Dendritic cell treated with granulocyte-macrophage colony-stimulating factor and Interleukin-4, amounts not matched to agents 40 ng/mL and 50 ng/mL, for 4 days (primary cell): ENCODE data around the gene PRDM12.

Experiments
- H3K27ac Mint-ChIP-seq: one replicate; pipeline ENCODE4 v1.8.0; 2022; ENCODE audit warnings: mild to moderate bottlenecking, mixed read lengths
- H3K27me3 Mint-ChIP-seq: one replicate; pipeline ENCODE4 v1.8.0; 2022; ENCODE audit warnings: mild to moderate bottlenecking, mixed read lengths
- H3K36me3 Mint-ChIP-seq: one replicate; pipeline ENCODE4 v1.8.0; 2022; ENCODE audit warnings: low read depth, mixed read lengths
- H3K4me1 Mint-ChIP-seq: one replicate; pipeline ENCODE4 v1.8.0; 2022; ENCODE audit warnings: low read depth, mixed read lengths
- H3K4me3 Mint-ChIP-seq: one replicate; pipeline ENCODE4 v1.8.0; 2022; ENCODE audit warnings: mild to moderate bottlenecking, moderate library complexity, mixed read lengths
- H3K9me3 Mint-ChIP-seq: one replicate; pipeline ENCODE4 v1.8.0; 2022; ENCODE audit warnings: mixed read lengths
- intact Hi-C: fragments of 100-400 bp; cut with micrococcal nuclease; formaldehyde crosslinking; loops from one replicate; pipeline ENCODE4 v1.15.0; 2022

The PRDM12 gene

GRCh38 chr9:130665431-130666392 is 1.3 kb downstream of the PRDM12 start:
- intact Hi-C loops: no loop called here
- H3K27me3 Mint-ChIP-seq: peaks cover 93% of the 10 kb centered on the region
- H3K36me3 Mint-ChIP-seq: no peaks in the 10 kb centered on the region
- H3K4me3 Mint-ChIP-seq: no peak overlapping the region
- no peak overlapping the region for H3K27ac Mint-ChIP-seq
- peaks cover 5% of the 10 kb centered on the region for H3K4me1 Mint-ChIP-seq
- no peaks in the 10 kb centered on the region for H3K9me3 Mint-ChIP-seq

GRCh38 chr9:130666393-130667119 is 2.2 kb downstream of the PRDM12 start:
- Mint-ChIP-seq H3K4me3 (no peak overlapping the region), H3K4me1 (peaks cover 5% of the 10 kb centered on the region), H3K27me3 (peaks cover 85% of the 10 kb centered on the region), H3K36me3 (no peaks in the 10 kb centered on the region), H3K27ac (no peak overlapping the region), H3K9me3 (no peaks in the 10 kb centered on the region)
- intact Hi-C loops: no loop called here

GRCh38 chr9:130667120-130667435 is 2.7 kb downstream of the PRDM12 start:
- Mint-ChIP-seq H3K27me3 (peaks cover 80% of the 10 kb centered on the region), H3K36me3 (no peaks in the 10 kb centered on the region), H3K9me3 (no peaks in the 10 kb centered on the region), H3K27ac (no peak overlapping the region), H3K4me1 (peaks cover 5% of the 10 kb centered on the region), H3K4me3 (no peak overlapping the region)
- intact Hi-C loops: no loop called here

- Mint-ChIP-seq H3K36me3 (no peaks in the 10 kb centered on the region), H3K27me3 (peaks cover 70% of the 10 kb centered on the region), H3K4me3 (no peak overlapping the region), H3K9me3 (no peaks in the 10 kb centered on the region), H3K4me1 (peaks cover under 1% of the 10 kb centered on the region), H3K27ac (no peak overlapping the region)
- intact Hi-C loops: no loop called here
Observed at GRCh38 chr9:130668196-130668595, 3.8 kb downstream of the PRDM12 start.

GRCh38 chr9:130668659-130669058 is 4.3 kb downstream of the PRDM12 start:
- H3K9me3 Mint-ChIP-seq: no peaks in the 10 kb centered on the region
- intact Hi-C loops: no loop called here
- H3K4me1 Mint-ChIP-seq: no peaks in the 10 kb centered on the region
- H3K36me3 Mint-ChIP-seq: no peaks in the 10 kb centered on the region
- H3K27ac Mint-ChIP-seq: no peak overlapping the region
- no peak overlapping the region for H3K4me3 Mint-ChIP-seq
- peaks cover 66% of the 10 kb centered on the region for H3K27me3 Mint-ChIP-seq

GRCh38 chr9:130669965-130670364 is 5.6 kb downstream of the PRDM12 start:
- Mint-ChIP-seq H3K36me3 (no peaks in the 10 kb centered on the region), H3K27ac (no peak overlapping the region), H3K4me3 (no peak overlapping the region), H3K9me3 (no peaks in the 10 kb centered on the region), H3K27me3 (peaks cover 54% of the 10 kb centered on the region), H3K4me1 (no peaks in the 10 kb centered on the region)
- intact Hi-C loops: no loop called here

- Mint-ChIP-seq H3K36me3 (no peaks in the 10 kb centered on the region), H3K4me1 (no peaks in the 10 kb centered on the region), H3K27ac (no peak overlapping the region), H3K9me3 (no peaks in the 10 kb centered on the region), H3K4me3 (no peak overlapping the region), H3K27me3 (peaks cover 54% of the 10 kb centered on the region)
- intact Hi-C loops: no loop called here
Observed at GRCh38 chr9:130670644-130671043, 6.2 kb downstream of the PRDM12 start.

GRCh38 chr9:130672466-130672865 is 8.1 kb downstream of the PRDM12 start:
- H3K4me1 Mint-ChIP-seq: no peaks in the 10 kb centered on the region
- intact Hi-C loops: no loop called here
- H3K4me3 Mint-ChIP-seq: no peak overlapping the region
- H3K9me3 Mint-ChIP-seq: no peaks in the 10 kb centered on the region
- no peak overlapping the region for H3K27ac Mint-ChIP-seq
- H3K27me3 Mint-ChIP-seq: peaks cover 45% of the 10 kb centered on the region
- H3K36me3 Mint-ChIP-seq: no peaks in the 10 kb centered on the region

- intact Hi-C loops: no loop called here
- Mint-ChIP-seq H3K9me3 (no peaks in the 10 kb centered on the region), H3K4me1 (no peaks in the 10 kb centered on the region), H3K36me3 (no peaks in the 10 kb centered on the region), H3K27ac (no peak overlapping the region), H3K4me3 (no peak overlapping the region), H3K27me3 (peaks cover 43% of the 10 kb centered on the region)
Observed at GRCh38 chr9:130672933-130673615, 8.7 kb downstream of the PRDM12 start.

GRCh38 chr9:130675396-130675795 is 11.0 kb downstream of the PRDM12 start:
- Mint-ChIP-seq H3K4me1 (no peaks in the 10 kb centered on the region), H3K36me3 (no peaks in the 10 kb centered on the region), H3K9me3 (no peaks in the 10 kb centered on the region), H3K27ac (no peak overlapping the region), H3K27me3 (peaks cover 45% of the 10 kb centered on the region), H3K4me3 (no peak overlapping the region)
- intact Hi-C loops: no loop called here

- H3K9me3 Mint-ChIP-seq: no peaks in the 10 kb centered on the region
- no peaks in the 10 kb centered on the region for H3K36me3 Mint-ChIP-seq
- H3K4me3 Mint-ChIP-seq: no peak overlapping the region
- H3K27me3 Mint-ChIP-seq: peaks cover 56% of the 10 kb centered on the region
- H3K4me1 Mint-ChIP-seq: peaks cover 5% of the 10 kb centered on the region
- no peak overlapping the region for H3K27ac Mint-ChIP-seq
- intact Hi-C loops: no loop called here
Observed at GRCh38 chr9:130677252-130677651, 12.9 kb downstream of the PRDM12 start.

GRCh38 chr9:130680836-130681768 is 16.7 kb downstream of the PRDM12 start:
- intact Hi-C loops: no loop called here
- peak overlapping the region; percentile 78 for H3K4me3 Mint-ChIP-seq
- H3K27ac Mint-ChIP-seq: no peak overlapping the region
- no peaks in the 10 kb centered on the region for H3K9me3 Mint-ChIP-seq
- peaks cover 63% of the 10 kb centered on the region for H3K27me3 Mint-ChIP-seq
- no peaks in the 10 kb centered on the region for H3K36me3 Mint-ChIP-seq
- H3K4me1 Mint-ChIP-seq: peaks cover 9% of the 10 kb centered on the region

- intact Hi-C loops: loop anchor here (1.0 kb wide), 1 partner anchor 221 kb away; no protein-coding TSS in a partner anchor
- peaks cover 60% of the 10 kb centered on the region for H3K27me3 Mint-ChIP-seq
- H3K4me3 Mint-ChIP-seq: peak overlapping the region; percentile 78
- no peak overlapping the region for H3K27ac Mint-ChIP-seq
- no peaks in the 10 kb centered on the region for H3K9me3 Mint-ChIP-seq
- H3K36me3 Mint-ChIP-seq: no peaks in the 10 kb centered on the region
- peaks cover 9% of the 10 kb centered on the region for H3K4me1 Mint-ChIP-seq
Observed at GRCh38 chr9:130681769-130682420, 17.5 kb downstream of the PRDM12 start.
